HEK293 (cell line): ENCODE data around the gene IFI6.

Source experiments
- CTCF ChIA-PET: fragments of 350-600 bp; formaldehyde crosslinking; extraction: SDS; loops from one replicate; lab custom pipeline; 2021; ENCODE audit warnings: antibody characterized with exemption; lab: Yijun Ruan, JAX
- POLR2A ChIA-PET: fragments of 300-600 bp; formaldehyde crosslinking; extraction: SDS; loops from one replicate; lab custom pipeline; 2020; ENCODE audit warnings: antibody characterized with exemption, inconsistent platforms; lab: Yijun Ruan, JAX
- H3K27ac ChIP-seq: fragments of 200-500 bp; sonication (Bioruptor generic); 2 replicates; pipeline ENCODE4 v1.5.1; 2014; ENCODE audit warnings: low read depth, low read length, control low read depth, inconsistent platforms; ENCODE audit errors: extremely low read depth
- H3K36me3 ChIP-seq, 2 experiments: fragments of 200-500 bp in 1 of 2; sonication (Bioruptor generic) in 1 of 2; 1 replicate in 1 of 2; 2 replicates in 1 of 2; pipeline ENCODE4 v1.5.1; 2014 to 2017; ENCODE audit warnings: inconsistent platforms in 2 of 2, low read length in 2 of 2; ENCODE audit not compliant: control insufficient read depth in 2 of 2, insufficient read depth in 1 of 2
- H3K4me1 ChIP-seq: fragments of 200-500 bp; sonication (Bioruptor generic); 2 replicates; pipeline ENCODE4 v1.5.1; 2014; ENCODE audit warnings: mild to moderate bottlenecking, low read length, inconsistent platforms; ENCODE audit not compliant: control insufficient read depth, insufficient read depth
- H3K4me3 ChIP-seq: 2 replicates; pipeline ENCODE4 v1.5.1; 2011; ENCODE audit warnings: low read depth, mild to moderate bottlenecking, control low read depth, low read length, moderate library complexity
- H3K9me3 ChIP-seq: fragments of 200-500 bp; sonication (Bioruptor generic); 2 replicates; pipeline ENCODE4 v1.5.1; 2014; ENCODE audit warnings: low read depth, low read length, inconsistent platforms; ENCODE audit not compliant: control insufficient read depth, insufficient read depth
- HOXA7 ChIP-seq: sonication (generic); formaldehyde crosslinking; IDR thresholded peaks from 2 replicates; pipeline ENCODE4 v1.8.1; 2022; ENCODE audit warnings: missing genetic modification reagents, borderline replicate concordance
- KLF7 ChIP-seq: fragments of 450-650 bp; formaldehyde crosslinking; IDR thresholded peaks from 2 replicates; pipeline ENCODE4 v1.5.1; 2016; ENCODE audit warnings: missing biosample characterization, missing genetic modification characterization, borderline replicate concordance
- PATZ1 ChIP-seq: fragments of 450-650 bp; formaldehyde crosslinking; IDR thresholded peaks from 2 replicates; pipeline ENCODE4 v1.5.1; 2016; ENCODE audit warnings: missing biosample characterization, missing genetic modification characterization
- SCRT1 ChIP-seq: fragments of 450-650 bp; formaldehyde crosslinking; IDR thresholded peaks from 2 replicates; pipeline ENCODE4 v1.5.1; 2016; ENCODE audit warnings: missing biosample characterization, missing genetic modification characterization, borderline replicate concordance
- TSHZ1 ChIP-seq: fragments of 450-650 bp; formaldehyde crosslinking; IDR thresholded peaks from 2 replicates; pipeline ENCODE4 v1.5.1; 2016; ENCODE audit warnings: missing biosample characterization, missing genetic modification characterization, borderline replicate concordance
- ZFP41 ChIP-seq: fragments of 450-650 bp; formaldehyde crosslinking; IDR thresholded peaks from 2 replicates; pipeline ENCODE4 v1.5.1; 2016; ENCODE audit warnings: missing biosample characterization, missing genetic modification characterization, borderline replicate concordance
- ZNF16 ChIP-seq: fragments of 450-650 bp; formaldehyde crosslinking; IDR thresholded peaks from 2 replicates; pipeline ENCODE4 v1.5.1; 2016; ENCODE audit warnings: low read depth, missing biosample characterization, missing genetic modification characterization
- ZNF18 ChIP-seq: fragments of 450-650 bp; formaldehyde crosslinking; IDR thresholded peaks from 2 replicates; pipeline ENCODE4 v1.5.1; 2016; ENCODE audit warnings: missing biosample characterization, missing genetic modification characterization
- ZNF2 ChIP-seq: fragments of 450-650 bp; formaldehyde crosslinking; IDR thresholded peaks from 2 replicates; pipeline ENCODE4 v1.5.1; 2016; ENCODE audit warnings: missing biosample characterization, missing genetic modification characterization
- ZNF274 ChIP-seq, 2 experiments: fragments of 200-500 bp in 1 of 2; fragments of 450-650 bp in 1 of 2; sonication (Bioruptor generic) in 1 of 2; formaldehyde crosslinking in 1 of 2; IDR thresholded peaks; 2 replicates each; pipeline versions ENCODE4 v1.5.1 to v1.6.1; 2014 to 2016; ENCODE audit warnings: borderline replicate concordance in 1 of 2, inconsistent platforms in 1 of 2, low read length in 1 of 2, missing biosample characterization in 1 of 2, missing genetic modification characterization in 1 of 2
- ZNF423 ChIP-seq: fragments of 450-650 bp; formaldehyde crosslinking; IDR thresholded peaks from 2 replicates; pipeline ENCODE4 v1.5.1; 2016; ENCODE audit warnings: missing biosample characterization, missing genetic modification characterization
- ZNF510 ChIP-seq: fragments of 450-650 bp; formaldehyde crosslinking; IDR thresholded peaks from 2 replicates; pipeline ENCODE4 v1.5.1; 2018; ENCODE audit warnings: mild to moderate bottlenecking, missing genetic modification characterization, missing biosample characterization; ENCODE audit not compliant: insufficient replicate concordance
- ZNF518A ChIP-seq: fragments of 450-650 bp; formaldehyde crosslinking; conservative IDR thresholded peaks from 2 replicates; pipeline ENCODE4 v1.5.1; 2016; ENCODE audit warnings: low read depth, missing biosample characterization, missing genetic modification characterization
- ZNF654 ChIP-seq: fragments of 450-650 bp; formaldehyde crosslinking; IDR thresholded peaks from 2 replicates; pipeline ENCODE4 v1.5.1; 2016; ENCODE audit warnings: low read depth, missing biosample characterization, missing genetic modification characterization
- ZNF670 ChIP-seq: fragments of 450-650 bp; formaldehyde crosslinking; IDR thresholded peaks from 2 replicates; pipeline ENCODE4 v1.5.1; 2016; ENCODE audit warnings: missing biosample characterization, missing genetic modification characterization, low read depth
- ZNF768 ChIP-seq: fragments of 450-650 bp; formaldehyde crosslinking; IDR thresholded peaks from 2 replicates; pipeline ENCODE4 v1.5.1; 2018; ENCODE audit warnings: missing biosample characterization, mild to moderate bottlenecking, missing genetic modification characterization
- ZNF777 ChIP-seq: fragments of 450-650 bp; formaldehyde crosslinking; IDR thresholded peaks from 2 replicates; pipeline ENCODE4 v1.5.1; 2017; ENCODE audit warnings: missing biosample characterization, missing genetic modification characterization, borderline replicate concordance
- ZNF837 ChIP-seq: fragments of 450-650 bp; formaldehyde crosslinking; IDR thresholded peaks from 2 replicates; pipeline ENCODE4 v1.5.1; 2016; ENCODE audit warnings: missing biosample characterization, missing genetic modification characterization

IFI6 gene

GRCh38 chr1:27668808-27669723 lies 2.9 kb downstream of the IFI6 start (continued):
- TF ChIP-seq TSHZ1 (tag by site-specific recombination) (no peak), SCRT1 (tag by site-specific recombination) (peak; percentile 93), ZNF654 (tag by site-specific recombination) (peak; percentile 50), ZNF837 (no peak), ZNF768 (no peak), HOXA7 (CRISPR knock-in tag) (no peak), ZNF2 (peak; percentile 81), ZNF510 (tag by site-specific recombination) (no peak), ZFP41 (no peak), ZNF518A (tag by site-specific recombination) (no peak), PATZ1 (tag by site-specific recombination) (no peak)

GRCh38 chr1:27668121-27668807 lies 3.7 kb downstream of the IFI6 start:
- H3K4me3 ChIP-seq, result no peak overlapping the region
- H3K27ac ChIP-seq, result no peak overlapping the region
- no peaks in the 10 kb centered on the region for H3K4me1 ChIP-seq
- ChIA-PET CTCF (interaction anchor here (1.8 to 13.1 kb wide), 3 partner anchors 57 to 111 kb away, joined by 7 to 317 read pairs (median 9); partner anchors contain the start of gene FAM76A), POLR2A (interaction anchor here (0.9 to 1.6 kb wide), 2 partner anchors 57 to 163 kb away, joined by 3 to 4 read pairs; partner anchors contain the start of gene FAM76A)
- no peaks in the 10 kb centered on the region for H3K9me3 ChIP-seq
- H3K36me3 ChIP-seq, result no peaks in the 10 kb centered on the region
- no peak for TF ChIP-seq ZNF16 (tag by site-specific recombination)
- TF ChIP-seq ZNF274 (IDR thresholded peaks at IDR 0.05; ENCODE audit: low read length), result no peak
- no peak for TF ChIP-seq ZNF274 (tag by site-specific recombination; IDR thresholded peaks at IDR 0.05; ENCODE audit: borderline replicate concordance)
- no peak for TF ChIP-seq KLF7 (tag by site-specific recombination)
- no peak for TF ChIP-seq ZNF777 (tag by site-specific recombination)
- TF ChIP-seq ZNF18, result no peak
- TF ChIP-seq ZNF423 (tag by site-specific recombination), result no peak
- no peak for TF ChIP-seq ZNF670 (tag by site-specific recombination)
